ENCODE data around the gene LRRIQ1. TPM values are rescaled to one million over a fixed set of nuclear protein-coding genes. Genes with fewer than 3 reads are reported as not detected.

Gene LRRIQ1
- total RNA-seq, 1 experiment from 2014 or later, result 5.2 TPM

DNA sequence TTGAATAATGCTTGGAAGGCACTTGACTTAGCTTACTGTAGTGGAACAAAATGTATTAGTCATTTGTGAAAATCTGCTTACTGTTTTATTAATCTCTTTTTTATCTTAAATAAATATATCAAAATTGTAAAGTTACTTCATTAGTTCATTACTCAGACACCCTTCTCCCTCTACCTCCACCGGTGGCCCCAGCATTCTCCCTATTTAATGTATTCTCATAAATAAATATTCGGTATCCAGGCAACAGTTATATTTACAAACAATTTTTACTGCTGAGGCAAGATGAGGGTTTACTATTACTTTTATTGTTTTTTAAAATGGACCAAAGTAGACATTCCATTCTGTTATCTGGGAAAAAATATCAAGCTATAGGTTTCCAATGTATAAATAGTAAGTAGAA, 224.3 kb downstream of the LRRIQ1 start:
- Histone ChIP-seq H2AFZ (no peak overlapping the region), H3K4me2 (no peak overlapping the region), H4K20me1 (ENCODE audit: insufficient read depth) (no peaks in the 10 kb centered on the region), H3K27me3 (ENCODE audit: insufficient read depth, low read depth) (no peaks in the 10 kb centered on the region), H3K36me3 (ENCODE audit: low read depth) (no peaks in the 10 kb centered on the region), H3K9me2 (ENCODE audit: insufficient read depth) (peaks cover 6% of the 10 kb centered on the region), H3K27ac (no peak overlapping the region), H3K4me1 (replicated peaks; ENCODE audit: insufficient read depth) (no peaks in the 10 kb centered on the region), H3F3A (ENCODE audit: insufficient read depth, low read depth) (no peaks in the 10 kb centered on the region), H3K4me3 (no peak overlapping the region), H3K9me3 (ENCODE audit: insufficient read depth, low read depth) (no peaks in the 10 kb centered on the region), H3K79me2 (ENCODE audit: low read depth) (no peaks in the 10 kb centered on the region)
- intact Hi-C loops (cut with micrococcal nuclease; ENCODE audit: unreplicated experiment), result no loop called here
- ChIA-PET CTCF (no interaction called here), POLR2A (ENCODE audit: unreplicated experiment) (no interaction called here)
- DNase-seq, result no peak
- no TSS peak for BruUV-seq (replicated peaks)
- TF ChIP-seq, protein P1, sequence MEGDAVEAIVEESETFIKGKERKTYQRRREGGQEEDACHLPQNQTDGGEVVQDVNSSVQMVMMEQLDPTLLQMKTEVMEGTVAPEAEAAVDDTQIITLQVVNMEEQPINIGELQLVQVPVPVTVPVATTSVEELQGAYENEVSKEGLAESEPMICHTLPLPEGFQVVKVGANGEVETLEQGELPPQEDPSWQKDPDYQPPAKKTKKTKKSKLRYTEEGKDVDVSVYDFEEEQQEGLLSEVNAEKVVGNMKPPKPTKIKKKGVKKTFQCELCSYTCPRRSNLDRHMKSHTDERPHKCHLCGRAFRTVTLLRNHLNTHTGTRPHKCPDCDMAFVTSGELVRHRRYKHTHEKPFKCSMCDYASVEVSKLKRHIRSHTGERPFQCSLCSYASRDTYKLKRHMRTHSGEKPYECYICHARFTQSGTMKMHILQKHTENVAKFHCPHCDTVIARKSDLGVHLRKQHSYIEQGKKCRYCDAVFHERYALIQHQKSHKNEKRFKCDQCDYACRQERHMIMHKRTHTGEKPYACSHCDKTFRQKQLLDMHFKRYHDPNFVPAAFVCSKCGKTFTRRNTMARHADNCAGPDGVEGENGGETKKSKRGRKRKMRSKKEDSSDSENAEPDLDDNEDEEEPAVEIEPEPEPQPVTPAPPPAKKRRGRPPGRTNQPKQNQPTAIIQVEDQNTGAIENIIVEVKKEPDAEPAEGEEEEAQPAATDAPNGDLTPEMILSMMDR (conservative IDR thresholded peaks at IDR 0.05), result no peak
- TF ChIP-seq EZH2 (IDR thresholded peaks at IDR 0.05; ENCODE audit: low read depth), result no peak

DNA sequence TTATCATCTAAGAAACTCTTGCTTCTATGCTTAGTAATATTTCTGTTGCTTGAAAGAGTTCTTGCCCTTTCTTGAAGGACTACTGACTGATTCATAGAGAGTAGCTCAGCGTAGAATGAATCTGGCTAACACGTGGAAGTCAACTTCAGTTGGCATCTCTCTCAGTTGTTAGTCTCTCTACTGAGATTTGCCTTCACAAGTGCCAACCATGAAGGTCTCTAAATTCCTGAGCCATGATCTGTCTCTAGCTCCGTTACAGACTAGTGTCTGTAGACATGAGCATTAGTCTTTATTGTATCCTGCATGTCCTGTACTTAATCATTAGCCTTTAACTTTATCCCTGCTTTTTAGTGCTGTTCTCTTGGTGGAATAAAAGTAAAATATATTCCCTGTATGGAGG, 224.7 kb downstream of the LRRIQ1 start:
- no peak overlapping the region for H3K4me2 ChIP-seq
- BruUV-seq (replicated peaks), result no TSS peak
- peaks cover 6% of the 10 kb centered on the region for H3K9me2 ChIP-seq (ENCODE audit: insufficient read depth)
- no peak for DNase-seq
- H3F3A ChIP-seq (ENCODE audit: insufficient read depth, low read depth), result no peaks in the 10 kb centered on the region
- no peak overlapping the region for H3K27ac ChIP-seq
- intact Hi-C loops (cut with micrococcal nuclease; ENCODE audit: unreplicated experiment), result no loop called here
- no peak overlapping the region for H2AFZ ChIP-seq
- H4K20me1 ChIP-seq (ENCODE audit: insufficient read depth), result no peaks in the 10 kb centered on the region
- ChIA-PET CTCF (no interaction called here), POLR2A (ENCODE audit: unreplicated experiment) (no interaction called here)
- H3K79me2 ChIP-seq (ENCODE audit: low read depth), result no peaks in the 10 kb centered on the region
- no peaks in the 10 kb centered on the region for H3K9me3 ChIP-seq (ENCODE audit: insufficient read depth, low read depth)
- H3K4me3 ChIP-seq, result no peak overlapping the region
- TF ChIP-seq, protein P1 (conservative IDR thresholded peaks at IDR 0.05), result no peak
- TF ChIP-seq EZH2 (IDR thresholded peaks at IDR 0.05; ENCODE audit: low read depth), result no peak
- H3K36me3 ChIP-seq (ENCODE audit: low read depth), result no peaks in the 10 kb centered on the region
- no peaks in the 10 kb centered on the region for H3K4me1 ChIP-seq (replicated peaks; ENCODE audit: insufficient read depth)
- H3K27me3 ChIP-seq (ENCODE audit: insufficient read depth, low read depth), result no peaks in the 10 kb centered on the region

DNA sequence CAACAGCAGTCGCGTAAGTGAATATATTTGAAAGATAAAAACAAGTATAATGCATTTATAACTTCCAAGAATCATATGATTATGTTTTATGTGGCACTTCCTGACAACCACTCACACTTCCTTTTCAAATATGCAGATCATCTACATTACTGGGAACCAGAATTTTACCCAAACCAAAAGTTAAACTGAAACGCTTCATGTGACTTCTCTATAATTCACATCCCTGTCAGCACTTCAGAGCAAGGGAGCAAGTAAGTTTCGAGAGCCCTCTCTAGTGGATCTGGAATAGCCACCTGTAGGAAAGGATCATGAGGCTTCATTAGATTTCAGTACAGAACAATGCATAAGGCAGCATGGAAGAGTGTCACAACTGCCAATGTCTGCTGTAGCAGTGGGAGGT, 230.2 kb downstream of the LRRIQ1 start:
- no peak for DNase-seq
- ChIA-PET POLR2A (ENCODE audit: unreplicated experiment) (no interaction called here), CTCF (no interaction called here)
- H3K27ac ChIP-seq, result no peak overlapping the region
- no peak overlapping the region for H2AFZ ChIP-seq
- no peak overlapping the region for H3K4me3 ChIP-seq
- no peaks in the 10 kb centered on the region for H3K36me3 ChIP-seq (ENCODE audit: low read depth)
- H3K9me2 ChIP-seq (ENCODE audit: insufficient read depth), result no peaks in the 10 kb centered on the region
- no TSS peak for BruUV-seq (replicated peaks)
- no peak overlapping the region for H3K4me2 ChIP-seq
- no peaks in the 10 kb centered on the region for H3K79me2 ChIP-seq (ENCODE audit: low read depth)
- H3K4me1 ChIP-seq (replicated peaks; ENCODE audit: insufficient read depth), result no peaks in the 10 kb centered on the region
- no peaks in the 10 kb centered on the region for H3K27me3 ChIP-seq (ENCODE audit: insufficient read depth, low read depth)
- no peaks in the 10 kb centered on the region for H4K20me1 ChIP-seq (ENCODE audit: insufficient read depth)
- TF ChIP-seq, protein P1 (conservative IDR thresholded peaks at IDR 0.05), result no peak
- TF ChIP-seq EZH2 (IDR thresholded peaks at IDR 0.05; ENCODE audit: low read depth), result no peak
- no peaks in the 10 kb centered on the region for H3F3A ChIP-seq (ENCODE audit: insufficient read depth, low read depth)
- no peaks in the 10 kb centered on the region for H3K9me3 ChIP-seq (ENCODE audit: insufficient read depth, low read depth)
- intact Hi-C loops (cut with micrococcal nuclease; ENCODE audit: unreplicated experiment), result no loop called here

Measured in PC-9 (cell line).